MM.1S (cell line): ENCODE measurements around the gene KATNBL1.

Source experiments
- DNase-seq: peaks from one replicate; pipeline ENCODE4 v3.0.0-alpha.2; 2015
- H2AFZ ChIP-seq: fragments of 300-600 bp; sonication (generic); 2 replicates; pipeline ENCODE4 v1.6.0; 2016; ENCODE audit warnings: antibody characterized with exemption, low read length
- H3F3A ChIP-seq: fragments of 300-600 bp; sonication (generic); 2 replicates; pipeline ENCODE4 v1.6.1; 2016; ENCODE audit warnings: mild to moderate bottlenecking, antibody characterized with exemption, low read length, moderate library complexity, mixed read lengths; ENCODE audit not compliant: insufficient read depth
- H3K27ac ChIP-seq: fragments of 300-600 bp; sonication (generic); 2 replicates; pipeline ENCODE4 v1.5.1; 2016; ENCODE audit warnings: mild to moderate bottlenecking, low read length
- H3K27me3 ChIP-seq: fragments of 300-600 bp; sonication (generic); replicated peaks from 2 replicates; pipeline ENCODE4 v1.6.0; 2016; ENCODE audit warnings: low read length; ENCODE audit not compliant: insufficient read depth
- H3K36me3 ChIP-seq: fragments of 300-600 bp; sonication (generic); replicated peaks from 2 replicates; pipeline ENCODE4 v1.6.1; 2016; ENCODE audit warnings: mild to moderate bottlenecking, low read length, mixed read lengths; ENCODE audit not compliant: insufficient read depth
- H3K4me1 ChIP-seq: fragments of 300-600 bp; sonication (generic); 2 replicates; pipeline ENCODE4 v1.6.1; 2016; ENCODE audit warnings: low read length, mixed read lengths
- H3K4me2 ChIP-seq: fragments of 300-600 bp; sonication (generic); 2 replicates; pipeline ENCODE4 v1.6.0; 2016; ENCODE audit warnings: low read depth, low read length
- H3K4me3 ChIP-seq: fragments of 300-600 bp; sonication (generic); 2 replicates; pipeline ENCODE4 v1.5.1; 2016; ENCODE audit warnings: low read length, mixed read lengths
- H3K79me2 ChIP-seq: fragments of 300-600 bp; sonication (generic); 2 replicates; pipeline ENCODE4 v1.6.1; 2016; ENCODE audit warnings: mixed run types, low read length, mixed read lengths
- H3K9ac ChIP-seq: fragments of 300-600 bp; sonication (generic); 2 replicates; pipeline ENCODE4 v1.6.1; 2016; ENCODE audit warnings: low read length, mixed read lengths
- H3K9me2 ChIP-seq: fragments of 300-600 bp; sonication (generic); replicated peaks from 2 replicates; pipeline ENCODE4 v1.6.1; 2016; ENCODE audit warnings: mild to moderate bottlenecking, low read length, mixed read lengths; ENCODE audit not compliant: insufficient read depth
- H3K9me3 ChIP-seq: fragments of 300-600 bp; sonication (generic); replicated peaks from 2 replicates; pipeline ENCODE4 v1.6.1; 2016; ENCODE audit warnings: mild to moderate bottlenecking, low read length, mixed read lengths; ENCODE audit not compliant: insufficient read depth
- H4K20me1 ChIP-seq: fragments of 300-600 bp; sonication (generic); 2 replicates; pipeline ENCODE4 v1.6.1; 2016; ENCODE audit warnings: mild to moderate bottlenecking, low read length, moderate library complexity, mixed read lengths; ENCODE audit not compliant: insufficient read depth
- CTCF ChIP-seq: fragments of 300-600 bp; sonication (generic); IDR thresholded peaks from 2 replicates; pipeline ENCODE4 v1.5.1; 2016; ENCODE audit warnings: antibody characterized with exemption, low read length, mixed read lengths
- EZH2 ChIP-seq: fragments of 300-600 bp; sonication (generic); optimal IDR thresholded peaks from 2 replicates; pipeline ENCODE3; 2017; ENCODE audit warnings: low read depth, mild to moderate bottlenecking, antibody characterized with exemption, low read length, mixed read lengths
- EZH2phosphoT487 ChIP-seq: fragments of 300-600 bp; sonication (generic); IDR thresholded peaks from 2 replicates; pipeline ENCODE4 v1.6.1; 2018; ENCODE audit warnings: antibody characterized with exemption, low read length

The KATNBL1 gene

GRCh38 chr15:34099914-34100313, 110.0 kb downstream of the KATNBL1 start:
- no peak overlapping the region for H2AFZ ChIP-seq
- no peaks in the 10 kb centered on the region for H3K27me3 ChIP-seq
- no peak for DNase-seq
- no peak overlapping the region for H3K4me3 ChIP-seq
- no peaks in the 10 kb centered on the region for H3K9me2 ChIP-seq
- H4K20me1 ChIP-seq, result no peaks in the 10 kb centered on the region
- peak overlapping the region; percentile 90; the same call in 1 of the 2 replicates for H3K4me2 ChIP-seq
- H3K79me2 ChIP-seq, result peaks cover 69% of the 10 kb centered on the region
- TF ChIP-seq EZH2, result no peak
- TF ChIP-seq CTCF, result no peak
- TF ChIP-seq EZH2phosphoT487, result no peak
- H3K4me1 ChIP-seq, result peaks cover 6% of the 10 kb centered on the region; the same call in 1 of the 2 replicates
- 0 out of 2 replicates have a peak, but pooled peaks cover under 1% of the 10 kb centered on the region for H3K36me3 ChIP-seq
- H3F3A ChIP-seq, result 0 out of 2 replicates have a peak, but pooled peaks cover 4% of the 10 kb centered on the region
- no peak overlapping the region for H3K9ac ChIP-seq
- H3K27ac ChIP-seq, result no peak overlapping the region
- no peaks in the 10 kb centered on the region for H3K9me3 ChIP-seq
